GM12873 (cell line): ENCODE results near the gene AGTPBP1.

Experiments used
- CTCF ChIP-seq: IDR thresholded peaks from 2 replicates; pipeline ENCODE4 v1.5.1; 2012; ENCODE audit warnings: low read depth, mild to moderate bottlenecking, moderate library complexity, low read length, control low read depth; ENCODE audit not compliant: insufficient read depth; ENCODE audit errors: missing control alignments

Gene AGTPBP1

GRCh38 chr9:85600675-85601263 lies 141.0 kb downstream of the AGTPBP1 start:
- TF ChIP-seq CTCF = no peak

DNA sequence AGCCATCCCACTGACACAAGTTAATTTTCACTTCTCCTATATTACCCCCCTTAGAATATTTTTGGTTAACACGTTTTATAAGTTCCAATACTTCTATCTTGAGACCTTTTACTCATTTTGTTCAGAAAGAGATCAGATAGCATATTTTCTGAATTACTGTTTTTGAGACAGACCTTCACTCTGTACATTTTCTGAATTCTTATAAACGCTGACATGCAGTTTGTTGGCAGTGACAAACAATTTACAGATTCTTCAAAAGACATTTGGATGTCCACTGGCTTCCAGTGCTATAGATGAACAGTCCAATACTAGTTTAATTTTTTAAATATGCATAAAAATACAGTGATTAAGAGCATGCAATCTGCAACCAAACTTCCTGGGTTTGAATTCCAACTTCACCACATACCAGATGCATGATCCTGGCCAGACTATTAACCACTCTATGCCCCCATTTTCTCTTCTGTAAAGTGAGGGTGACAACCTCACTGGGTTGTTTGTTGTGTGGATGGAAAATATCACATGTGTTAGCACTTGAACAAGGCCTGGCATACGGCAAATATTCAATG lies 142.1 kb downstream of the AGTPBP1 start:
- TF ChIP-seq CTCF = no peak

- no peak for TF ChIP-seq CTCF
Measured at GRCh38 chr9:85594316-85594715, 147.4 kb downstream of the AGTPBP1 start.

DNA sequence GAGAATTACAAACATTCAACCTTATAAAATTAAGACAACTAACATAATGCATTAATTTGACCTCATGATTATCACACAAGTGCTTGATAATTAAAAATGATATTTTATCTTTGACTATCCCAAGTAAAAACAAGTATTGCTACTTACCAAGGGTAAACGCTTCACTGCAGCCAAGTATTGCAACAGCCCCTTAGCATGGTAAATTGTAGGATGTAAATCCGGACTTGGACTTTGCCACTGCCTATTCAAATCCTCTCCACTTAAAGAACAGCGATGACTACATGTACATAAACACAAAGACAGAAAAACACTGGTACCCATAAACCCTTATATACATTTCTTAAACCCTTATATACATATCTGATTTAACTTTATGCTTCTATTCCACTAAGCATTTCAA lies 155.1 kb downstream of the AGTPBP1 start:
- no peak for TF ChIP-seq CTCF

DNA sequence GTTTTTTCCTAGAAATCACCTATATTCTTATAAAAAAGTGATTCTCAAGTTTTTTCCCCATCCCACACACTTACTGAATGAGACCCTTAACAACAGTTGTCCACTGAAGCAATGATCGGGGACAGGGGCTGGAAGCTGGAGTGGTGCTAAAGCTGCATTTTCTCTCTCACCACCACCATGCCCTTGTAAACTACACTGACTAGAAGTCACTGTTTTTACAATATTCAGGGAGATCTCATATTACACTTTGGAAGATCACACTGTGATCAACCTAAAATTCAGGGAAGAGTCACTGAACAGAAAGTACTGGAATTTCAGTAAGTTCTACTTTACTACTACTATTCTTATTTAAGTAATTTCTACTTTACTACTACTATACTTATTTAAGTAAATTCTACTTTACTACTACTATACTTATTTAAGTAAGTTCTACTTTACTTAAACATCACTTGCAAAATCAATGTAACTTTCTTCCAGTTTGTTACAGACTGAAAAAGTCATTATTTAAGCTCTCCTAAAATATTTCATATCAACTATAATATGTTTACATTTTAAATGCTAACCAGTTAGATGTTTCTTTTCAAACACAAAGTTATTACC lies 164.3 kb downstream of the AGTPBP1 start:
- TF ChIP-seq CTCF = no peak

DNA sequence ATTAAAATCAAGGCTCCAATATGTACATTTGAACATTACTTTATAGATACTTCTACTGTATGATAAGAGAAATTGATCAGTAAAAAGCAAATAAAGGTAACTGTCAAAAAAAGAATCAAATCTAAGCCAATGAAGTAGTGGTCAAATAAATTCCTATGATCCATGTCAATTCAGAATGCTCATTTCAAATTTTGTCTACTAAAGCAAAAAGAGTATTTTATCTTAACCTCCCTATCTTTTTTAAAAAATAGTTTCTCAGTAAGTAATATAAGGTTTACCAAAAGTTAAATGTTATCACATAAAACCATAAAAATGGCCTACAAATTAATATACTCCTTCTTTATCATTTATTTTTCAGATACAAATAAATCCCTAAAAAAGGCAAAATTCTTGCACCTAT lies 165.9 kb downstream of the AGTPBP1 start:
- no peak for TF ChIP-seq CTCF

DNA sequence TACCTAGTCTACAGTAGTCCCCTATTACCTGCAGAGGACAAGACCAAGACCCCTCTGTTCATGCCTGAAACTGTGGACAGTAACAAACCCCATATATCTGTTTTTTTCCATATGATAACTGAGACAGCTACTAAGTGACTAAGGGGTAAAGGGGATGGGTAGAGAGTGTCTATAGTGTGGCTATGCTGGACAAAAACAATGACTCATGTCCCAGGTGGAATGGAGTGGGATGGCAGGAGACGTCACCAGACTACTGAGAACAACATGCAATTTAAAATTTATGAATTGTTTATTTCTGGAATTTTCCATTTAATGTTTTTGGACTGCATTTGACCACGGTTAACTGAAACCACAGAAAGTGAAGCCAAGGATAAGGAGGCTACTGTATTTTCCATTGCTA lies 171.8 kb downstream of the AGTPBP1 start:
- TF ChIP-seq CTCF = no peak
